ENCODE results near the gene SIL1.

The SIL1 gene

DNA sequence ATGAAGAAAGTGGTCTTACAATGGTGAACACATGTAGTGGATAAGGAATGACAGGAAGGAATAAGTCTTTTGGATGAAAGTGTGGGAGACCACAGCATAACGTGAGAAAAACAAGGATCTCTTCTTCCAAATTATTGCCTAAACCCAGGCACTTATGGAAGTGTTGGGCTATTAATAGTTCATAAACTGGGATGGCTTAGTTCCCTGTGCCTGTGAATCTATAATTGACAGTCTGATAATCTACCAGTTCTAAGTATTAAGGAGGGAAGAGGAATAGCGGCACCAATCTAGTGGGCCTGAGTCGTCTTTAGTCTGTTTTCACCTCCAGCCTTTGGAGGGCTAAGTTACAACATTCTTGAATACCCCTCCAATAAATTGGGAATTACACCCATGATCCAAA lies 283.8 kb downstream of the SIL1 start:
- DNase-seq (ENCODE audit: low read depth), result no peak

DNA sequence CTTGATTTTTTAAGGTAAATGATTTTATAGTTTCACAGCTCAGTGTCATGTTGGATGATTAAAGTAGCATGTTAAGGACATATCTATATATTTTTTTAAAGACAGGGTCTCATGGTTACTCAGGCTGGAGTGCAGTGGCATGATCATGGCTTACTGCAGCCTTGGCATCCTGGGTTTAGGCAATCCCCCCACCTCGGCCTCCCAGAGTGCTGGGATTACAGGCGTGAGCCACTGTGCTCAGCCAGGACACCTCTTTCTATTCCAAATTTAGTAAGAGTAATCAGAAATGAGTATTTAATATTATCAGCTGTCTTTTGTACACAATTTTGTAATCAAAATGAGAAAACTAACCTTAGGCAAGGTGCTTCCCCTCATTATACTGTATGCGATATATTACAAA lies 284.4 kb downstream of the SIL1 start:
- DNase-seq (ENCODE audit: low read depth), result no peak

GRCh38 chr5:138912093-138912492 lies 286.1 kb downstream of the SIL1 start:
- no peak for DNase-seq (ENCODE audit: low read depth)

DNA sequence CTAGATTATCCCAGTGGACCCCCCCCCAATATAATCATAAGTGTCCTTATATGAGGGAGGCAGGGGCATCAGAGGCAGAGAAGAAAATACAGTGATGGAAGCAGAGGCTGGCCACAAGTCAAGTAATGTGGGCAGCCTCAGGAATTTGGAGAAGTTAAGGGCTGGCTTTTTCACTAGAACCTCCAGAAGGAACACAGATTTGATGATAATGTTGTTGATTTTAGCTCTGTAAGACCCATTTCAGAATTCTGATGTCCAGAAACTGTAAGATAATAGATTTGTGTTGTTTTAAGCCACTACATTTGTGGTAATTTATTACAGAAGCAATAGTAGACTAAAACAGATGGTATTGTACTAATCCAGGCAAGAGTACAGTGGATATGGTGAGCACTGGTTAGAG lies 286.7 kb downstream of the SIL1 start:
- no peak for DNase-seq (ENCODE audit: low read depth)

GRCh38 chr5:138910546-138911185 lies 287.5 kb downstream of the SIL1 start:
- DNase-seq (ENCODE audit: low read depth), result no peak

GRCh38 chr5:138909734-138910133 lies 288.4 kb downstream of the SIL1 start:
- no peak for DNase-seq (ENCODE audit: low read depth)

- peak; percentile 60 for DNase-seq (ENCODE audit: low read depth)
These were observed 292.6 kb downstream of the SIL1 start for GRCh38 chr5:138905541-138905940.

GRCh38 chr5:138903130-138903775 lies 294.9 kb downstream of the SIL1 start:
- peak; percentile 53 for DNase-seq (ENCODE audit: low read depth)

GRCh38 chr5:138901716-138902115 lies 296.5 kb downstream of the SIL1 start:
- DNase-seq (ENCODE audit: low read depth), result no peak

- DNase-seq (ENCODE audit: low read depth), result peak; percentile 47
These were observed 297.7 kb downstream of the SIL1 start for GRCh38 chr5:138900281-138900965.

DNA sequence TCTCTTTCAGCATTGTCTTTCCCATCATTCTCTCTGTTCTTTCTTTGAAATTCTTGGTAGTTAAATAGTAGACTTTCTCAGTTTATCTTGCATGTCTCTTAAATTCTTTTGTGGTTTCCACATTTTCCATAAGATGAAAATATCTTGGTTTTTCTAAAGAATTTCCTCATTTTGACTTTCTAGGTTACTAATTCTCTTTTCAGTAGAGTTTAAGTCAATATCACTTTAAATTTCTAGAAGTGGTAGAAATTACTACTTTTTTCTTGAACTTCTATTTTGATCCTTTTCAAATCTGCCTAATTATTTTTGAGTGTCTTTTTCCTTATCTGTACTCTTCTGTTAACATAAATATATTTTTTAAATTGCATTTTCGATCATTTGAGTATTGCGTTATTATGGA lies 299.4 kb downstream of the SIL1 start:
- no peak for DNase-seq (ENCODE audit: low read depth)

DNA sequence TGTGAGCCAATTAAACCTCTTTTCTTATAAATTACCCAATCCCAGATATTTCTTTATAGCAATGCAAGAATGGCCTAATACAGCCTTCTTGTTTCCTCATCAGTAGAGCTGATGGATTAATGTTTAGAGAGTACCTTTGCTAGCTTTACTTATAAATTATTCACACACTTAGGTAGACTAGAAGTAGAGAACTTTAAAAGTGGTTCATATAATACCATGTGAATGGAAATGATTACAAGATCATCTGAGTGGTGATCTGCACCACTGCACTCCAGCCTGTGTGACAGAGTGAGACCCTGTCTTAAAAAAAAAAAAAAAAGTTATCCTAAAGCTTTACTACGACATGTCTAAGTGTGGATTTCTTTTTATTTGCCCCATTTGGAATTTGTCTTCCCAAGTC lies 299.9 kb downstream of the SIL1 start:
- DNase-seq (ENCODE audit: low read depth), result no peak
